GM18870 (cell line): ENCODE data around the gene CAPS.

Source experiments
- ATAC-seq: cut with Tn5 transposase; IDR thresholded peaks from one replicate; pipeline ENCODE4 v1.9.1; 2021; ENCODE audit warnings: moderate library complexity; ENCODE audit not compliant: unreplicated experiment

Gene CAPS

DNA sequence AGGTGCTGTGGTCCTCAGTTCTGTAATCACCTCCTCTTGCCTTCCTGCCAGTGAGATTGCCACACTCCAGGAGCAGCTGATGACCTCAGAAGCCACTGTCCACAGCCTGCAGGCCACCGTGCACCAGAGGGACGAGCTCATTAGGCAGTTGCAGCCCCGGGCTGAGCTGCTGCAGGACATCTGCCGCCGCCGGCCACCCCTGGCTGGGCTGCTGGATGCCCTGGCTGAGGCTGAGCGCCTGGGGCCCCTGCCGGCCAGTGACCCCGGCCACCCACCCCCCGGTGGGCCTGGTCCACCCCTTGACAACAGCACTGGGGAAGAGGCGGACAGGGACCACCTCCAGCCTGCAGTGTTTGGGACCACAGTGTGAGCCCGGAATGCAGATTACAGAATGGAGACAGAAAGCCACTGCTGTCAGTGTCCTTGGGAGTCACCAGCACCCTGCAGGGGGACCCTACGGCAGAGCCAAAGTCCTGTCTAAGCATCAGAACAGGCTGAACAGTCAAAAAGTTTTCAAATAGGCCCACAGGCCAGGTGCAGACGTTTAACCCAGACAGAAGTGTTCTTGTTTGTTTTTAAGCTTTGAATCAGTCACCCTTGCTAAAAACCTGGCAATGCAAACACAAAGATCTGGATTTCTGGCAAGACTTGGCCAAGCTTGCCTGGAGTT, 5.1 kb upstream of the CAPS start:
- ATAC-seq, result no peak

DNA sequence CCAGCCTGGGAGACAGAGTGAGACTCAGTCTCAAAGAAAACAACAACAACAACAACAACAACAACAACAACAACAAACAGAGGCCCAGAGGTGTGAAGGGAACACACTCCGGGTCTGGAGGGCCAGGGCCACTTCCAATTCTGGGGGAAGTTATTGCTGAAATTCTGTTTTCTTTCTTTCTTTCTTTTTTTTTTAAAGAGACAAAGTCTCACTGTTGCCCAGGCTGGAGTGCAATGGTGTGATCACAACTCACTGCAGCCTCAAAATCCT, 3.5 kb upstream of the CAPS start:
- no peak for ATAC-seq

DNA sequence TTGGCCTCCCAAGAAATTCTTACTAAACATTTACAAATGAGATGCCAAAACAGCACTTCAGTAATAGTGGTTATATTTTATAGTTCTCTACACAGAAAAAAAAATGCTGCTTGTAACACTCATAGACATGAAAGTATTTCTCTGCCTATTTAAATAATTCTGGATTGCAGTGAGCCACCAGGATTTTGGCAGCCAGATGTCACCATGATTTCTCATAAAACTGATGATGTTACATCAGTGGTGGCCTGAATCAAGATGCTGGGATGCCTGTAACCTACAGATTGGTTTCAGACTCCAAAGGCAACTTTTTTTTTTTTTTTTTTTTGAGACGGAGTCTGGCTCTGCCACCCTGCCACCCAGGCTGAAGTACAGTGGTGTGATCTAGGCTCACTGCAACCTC, 2.7 kb upstream of the CAPS start:
- no peak for ATAC-seq

DNA sequence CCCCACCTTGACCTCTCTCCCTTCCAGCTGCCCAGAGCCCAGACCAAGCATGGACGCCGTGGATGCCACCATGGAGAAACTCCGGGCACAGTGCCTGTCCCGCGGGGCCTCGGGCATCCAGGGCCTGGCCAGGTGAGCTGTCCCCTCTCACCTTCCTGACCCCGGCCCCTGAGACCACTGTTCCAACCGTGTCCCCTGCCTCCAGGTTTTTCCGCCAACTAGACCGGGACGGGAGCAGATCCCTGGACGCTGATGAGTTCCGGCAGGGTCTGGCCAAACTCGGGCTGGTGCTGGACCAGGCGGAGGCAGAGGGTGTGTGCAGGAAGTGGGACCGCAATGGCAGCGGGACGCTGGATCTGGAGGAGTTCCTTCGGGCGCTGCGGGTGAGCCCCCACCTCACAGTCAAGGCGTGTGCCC, 312 bp downstream of the CAPS start:
- no peak for ATAC-seq

GRCh38 chr19:5914946-5915781, 1.1 kb downstream of the CAPS start:
- no peak for ATAC-seq

GRCh38 chr19:5915782-5916165, 1.7 kb downstream of the CAPS start:
- no peak for ATAC-seq

DNA sequence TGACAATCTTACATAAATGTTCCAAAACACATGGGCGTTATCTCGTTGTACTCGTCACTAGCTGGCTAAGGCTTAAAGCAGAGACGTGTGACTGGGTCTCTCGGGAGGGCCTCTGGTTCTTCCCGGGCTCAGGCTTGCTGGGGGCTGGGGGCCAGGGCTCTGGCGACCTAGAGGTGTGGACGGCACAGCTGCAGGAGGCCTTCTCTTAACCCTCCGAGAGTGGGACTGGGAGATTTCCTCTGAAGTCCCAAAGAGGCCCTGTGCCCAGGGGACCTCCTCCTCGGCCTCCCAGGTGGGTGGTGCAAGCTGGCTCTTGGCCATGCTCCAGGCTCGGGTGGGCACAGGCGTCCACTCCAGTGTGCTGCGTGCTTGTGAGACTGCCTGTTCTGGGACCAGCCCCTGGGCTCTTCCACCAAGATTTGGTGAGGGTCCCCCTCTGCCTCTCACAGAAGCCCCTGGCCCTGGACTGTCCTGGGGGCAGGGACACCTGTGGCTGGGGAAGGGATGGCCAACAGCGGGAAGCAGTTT, 2.2 kb downstream of the CAPS start:
- no peak for ATAC-seq

- no peak for ATAC-seq
These were observed 3.5 kb downstream of the CAPS start for GRCh38 chr19:5917431-5918107.

- no peak for ATAC-seq
These were observed 4.5 kb downstream of the CAPS start for GRCh38 chr19:5918463-5919079.

DNA sequence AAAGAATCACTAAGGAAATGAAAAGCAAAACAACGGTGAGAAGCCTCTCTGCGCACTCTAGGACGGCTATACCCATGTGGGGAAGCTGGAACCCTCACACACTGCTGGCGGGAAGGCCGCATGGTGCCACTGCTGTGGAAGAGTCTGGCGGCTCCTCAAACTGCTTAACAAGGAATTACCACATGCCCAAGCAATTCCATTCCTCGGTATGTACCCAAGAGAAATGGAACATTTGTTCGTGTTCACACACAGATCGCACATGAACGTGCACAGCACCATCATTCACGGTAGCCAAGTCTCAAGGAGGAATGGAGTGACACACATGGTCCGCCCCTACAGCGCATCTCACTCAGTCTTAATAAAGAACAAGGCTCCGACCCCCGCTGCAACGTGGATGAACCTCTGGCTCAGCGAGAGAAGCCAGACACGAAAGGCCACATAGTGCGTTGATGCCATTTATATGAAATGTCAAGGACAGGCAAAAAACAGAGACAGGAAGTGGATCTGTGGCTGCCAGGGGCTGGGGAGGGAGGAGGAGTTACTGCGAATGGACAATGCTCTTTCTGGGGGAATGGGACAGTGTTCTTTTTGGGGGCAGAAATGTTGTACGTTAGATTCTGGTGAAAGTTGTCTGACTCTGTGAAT, 7.6 kb downstream of the CAPS start:
- no peak for ATAC-seq

DNA sequence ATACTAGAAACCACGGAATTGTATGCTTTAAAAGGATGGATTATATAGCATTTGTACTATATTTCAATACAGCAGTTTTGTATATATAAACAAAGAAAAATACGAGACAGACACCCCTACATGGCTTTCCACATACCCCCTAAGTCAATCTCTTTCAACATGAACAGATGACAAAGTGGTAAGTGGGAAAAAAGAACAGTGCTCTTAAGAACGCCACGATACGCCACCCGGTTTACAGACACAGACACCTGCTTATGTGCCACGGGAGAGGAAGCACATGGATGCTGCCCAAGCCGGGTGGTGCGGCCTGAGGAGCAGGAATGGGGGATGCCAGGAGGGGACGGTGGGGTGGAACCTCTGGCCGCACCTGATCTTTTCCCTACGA, 8.1 kb downstream of the CAPS start:
- ATAC-seq, result no peak

DNA sequence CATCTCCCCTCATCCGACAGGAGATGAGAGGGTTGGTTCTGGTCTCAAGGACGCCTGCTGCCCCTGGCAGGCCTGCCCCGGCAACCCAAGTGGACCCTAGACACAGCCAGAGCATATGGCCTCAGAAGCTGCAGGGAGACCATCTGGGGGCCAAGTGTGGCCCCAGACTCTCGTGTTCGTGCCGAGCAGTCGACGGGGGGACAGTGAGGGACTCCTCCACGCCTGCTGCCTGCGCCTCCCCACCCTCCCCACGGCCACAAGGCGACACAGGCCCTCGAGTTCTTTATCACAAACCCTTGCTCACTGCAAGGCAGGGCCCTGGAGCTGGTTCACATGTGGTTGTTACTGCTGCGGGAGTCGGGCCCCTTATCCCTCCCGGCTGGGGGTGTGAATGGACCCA, 9.3 kb downstream of the CAPS start:
- no peak for ATAC-seq

DNA sequence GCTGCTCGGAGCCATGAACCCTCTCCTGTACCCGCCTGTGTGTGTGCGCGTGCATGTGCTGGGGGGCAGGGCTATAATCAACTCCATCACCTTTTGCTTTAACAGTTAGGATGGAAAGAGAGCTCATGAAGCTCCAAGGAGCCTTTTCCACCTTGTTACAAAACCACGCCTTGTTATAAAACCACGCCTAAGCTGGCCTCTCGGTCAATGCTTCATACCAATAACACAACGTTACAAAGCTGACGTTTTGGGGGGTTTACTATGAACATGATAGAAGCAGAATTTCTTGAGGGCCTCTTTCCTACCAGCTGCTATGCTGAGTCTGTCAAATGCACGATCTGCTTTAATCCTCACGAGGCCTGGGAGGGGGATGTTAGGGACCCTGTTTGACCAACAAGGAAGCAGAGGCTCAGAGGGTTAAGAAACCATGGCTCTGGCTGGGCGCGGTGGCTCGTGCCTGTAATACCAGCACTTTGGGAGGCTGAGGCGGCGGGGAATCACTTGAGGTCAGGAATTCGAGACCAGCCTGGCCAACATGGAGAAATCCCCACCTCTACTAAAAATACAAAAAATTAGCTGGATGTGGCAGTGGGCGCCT, 11.9 kb downstream of the CAPS start:
- ATAC-seq, result no peak

GRCh38 chr19:5926641-5927440, 12.8 kb downstream of the CAPS start:
- no peak for ATAC-seq

DNA sequence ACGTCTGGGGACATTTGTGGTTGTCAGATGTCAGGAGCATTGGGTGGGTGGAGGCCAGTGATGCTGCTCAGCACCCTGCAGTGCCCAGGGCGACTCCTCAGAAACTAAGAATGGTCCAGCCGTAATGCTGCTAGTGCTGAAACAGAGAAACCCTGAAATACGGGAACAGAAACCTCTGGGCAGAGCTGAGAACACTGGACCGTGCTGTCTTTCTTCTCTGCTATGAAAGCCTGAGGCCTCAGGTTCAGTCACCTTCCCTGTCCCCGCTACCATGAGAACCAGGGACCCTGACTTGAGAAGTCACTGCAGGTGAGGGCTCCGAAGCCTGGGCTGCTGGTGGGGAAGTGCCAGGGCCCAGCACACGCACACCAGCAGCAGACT, 13.4 kb downstream of the CAPS start:
- ATAC-seq, result no peak

DNA sequence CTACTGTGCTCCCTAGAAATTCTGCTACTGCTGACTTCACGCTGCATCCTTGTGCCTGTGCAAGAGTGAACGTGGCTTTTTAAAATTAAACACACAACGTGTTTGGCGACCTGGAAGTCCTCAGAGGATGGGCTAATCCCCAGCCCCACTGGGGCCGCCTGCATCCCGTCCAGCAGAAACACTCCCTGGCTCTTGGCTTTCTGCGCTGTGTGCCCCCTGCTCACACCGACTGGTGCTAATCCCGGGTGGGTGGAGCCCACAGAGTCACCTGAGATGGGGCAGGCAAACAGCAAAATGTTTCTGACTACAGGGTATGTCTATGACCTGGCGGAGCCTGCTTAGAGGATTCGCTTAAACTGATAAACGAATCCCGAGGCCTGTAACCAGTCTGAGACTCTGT, 15.1 kb downstream of the CAPS start:
- ATAC-seq, result no peak

- ATAC-seq, result no peak
These were observed 15.6 kb downstream of the CAPS start for GRCh38 chr19:5929625-5930024.

GRCh38 chr19:5931251-5931650, 17.2 kb downstream of the CAPS start:
- ATAC-seq, result no peak

GRCh38 chr19:5932146-5932545, 18.1 kb downstream of the CAPS start:
- no peak for ATAC-seq
